Measurements from ENCODE around the gene HDAC9.

The HDAC9 gene

GRCh38 chr7:18997477-18998150 is 502.1 kb downstream of the HDAC9 start:
- Histone ChIP-seq H2AFZ (ENCODE audit: low read depth, low read length) (no peak overlapping the region), H4K20me1 (ENCODE audit: insufficient read depth, low read length) (no peaks in the 10 kb centered on the region), H3K9me3 (ENCODE audit: insufficient read depth, low read length) (no peaks in the 10 kb centered on the region), H3K79me2 (ENCODE audit: low read length) (no peaks in the 10 kb centered on the region), H3K27me3 (ENCODE audit: low read depth, low read length) (no peaks in the 10 kb centered on the region), H3K36me3 (replicated peaks; ENCODE audit: low read depth, low read length) (no peaks in the 10 kb centered on the region), H3K27ac (ENCODE audit: low read length) (no peak overlapping the region), H3K4me2 (ENCODE audit: low read length) (no peak overlapping the region), H3K4me3 (ENCODE audit: low read length) (no peak overlapping the region), H3K4me1 (ENCODE audit: low read length) (no peaks in the 10 kb centered on the region), H3K9ac (ENCODE audit: low read length) (no peak overlapping the region)
- TF ChIP-seq EZH2phosphoT487 (IDR thresholded peaks at IDR 0.05; ENCODE audit: low read depth) = no peak
- TF ChIP-seq, protein P1, sequence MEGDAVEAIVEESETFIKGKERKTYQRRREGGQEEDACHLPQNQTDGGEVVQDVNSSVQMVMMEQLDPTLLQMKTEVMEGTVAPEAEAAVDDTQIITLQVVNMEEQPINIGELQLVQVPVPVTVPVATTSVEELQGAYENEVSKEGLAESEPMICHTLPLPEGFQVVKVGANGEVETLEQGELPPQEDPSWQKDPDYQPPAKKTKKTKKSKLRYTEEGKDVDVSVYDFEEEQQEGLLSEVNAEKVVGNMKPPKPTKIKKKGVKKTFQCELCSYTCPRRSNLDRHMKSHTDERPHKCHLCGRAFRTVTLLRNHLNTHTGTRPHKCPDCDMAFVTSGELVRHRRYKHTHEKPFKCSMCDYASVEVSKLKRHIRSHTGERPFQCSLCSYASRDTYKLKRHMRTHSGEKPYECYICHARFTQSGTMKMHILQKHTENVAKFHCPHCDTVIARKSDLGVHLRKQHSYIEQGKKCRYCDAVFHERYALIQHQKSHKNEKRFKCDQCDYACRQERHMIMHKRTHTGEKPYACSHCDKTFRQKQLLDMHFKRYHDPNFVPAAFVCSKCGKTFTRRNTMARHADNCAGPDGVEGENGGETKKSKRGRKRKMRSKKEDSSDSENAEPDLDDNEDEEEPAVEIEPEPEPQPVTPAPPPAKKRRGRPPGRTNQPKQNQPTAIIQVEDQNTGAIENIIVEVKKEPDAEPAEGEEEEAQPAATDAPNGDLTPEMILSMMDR (IDR thresholded peaks at IDR 0.05; ENCODE audit: low read depth, low read length) = no peak

GRCh38 chr7:19000410-19000809 is 504.9 kb downstream of the HDAC9 start:
- Histone ChIP-seq H3K9me3 (ENCODE audit: insufficient read depth, low read length) (no peaks in the 10 kb centered on the region), H3K4me1 (ENCODE audit: low read length) (no peaks in the 10 kb centered on the region), H3K4me2 (ENCODE audit: low read length) (no peak overlapping the region), H3K27me3 (ENCODE audit: low read depth, low read length) (no peaks in the 10 kb centered on the region), H4K20me1 (ENCODE audit: insufficient read depth, low read length) (no peaks in the 10 kb centered on the region), H3K9ac (ENCODE audit: low read length) (no peak overlapping the region), H3K36me3 (replicated peaks; ENCODE audit: low read depth, low read length) (no peaks in the 10 kb centered on the region), H2AFZ (ENCODE audit: low read depth, low read length) (no peak overlapping the region), H3K4me3 (ENCODE audit: low read length) (no peak overlapping the region), H3K79me2 (ENCODE audit: low read length) (no peaks in the 10 kb centered on the region), H3K27ac (ENCODE audit: low read length) (no peak overlapping the region)
- TF ChIP-seq EZH2phosphoT487 (IDR thresholded peaks at IDR 0.05; ENCODE audit: low read depth) = no peak
- TF ChIP-seq, protein P1 (IDR thresholded peaks at IDR 0.05; ENCODE audit: low read depth, low read length) = no peak

- Histone ChIP-seq H3K9me3 (ENCODE audit: insufficient read depth, low read length) (no peaks in the 10 kb centered on the region), H3K27me3 (ENCODE audit: low read depth, low read length) (no peaks in the 10 kb centered on the region), H3K9ac (ENCODE audit: low read length) (no peak overlapping the region), H3K4me1 (ENCODE audit: low read length) (no peaks in the 10 kb centered on the region), H3K27ac (ENCODE audit: low read length) (no peak overlapping the region), H3K36me3 (replicated peaks; ENCODE audit: low read depth, low read length) (no peaks in the 10 kb centered on the region), H3K4me2 (ENCODE audit: low read length) (no peak overlapping the region), H2AFZ (ENCODE audit: low read depth, low read length) (no peak overlapping the region), H3K79me2 (ENCODE audit: low read length) (no peaks in the 10 kb centered on the region), H3K4me3 (ENCODE audit: low read length) (no peak overlapping the region), H4K20me1 (ENCODE audit: insufficient read depth, low read length) (no peaks in the 10 kb centered on the region)
- TF ChIP-seq EZH2phosphoT487 (IDR thresholded peaks at IDR 0.05; ENCODE audit: low read depth) = no peak
- TF ChIP-seq, protein P1 (IDR thresholded peaks at IDR 0.05; ENCODE audit: low read depth, low read length) = no peak
Measured at GRCh38 chr7:19001854-19002253, 506.3 kb downstream of the HDAC9 start.

DNA sequence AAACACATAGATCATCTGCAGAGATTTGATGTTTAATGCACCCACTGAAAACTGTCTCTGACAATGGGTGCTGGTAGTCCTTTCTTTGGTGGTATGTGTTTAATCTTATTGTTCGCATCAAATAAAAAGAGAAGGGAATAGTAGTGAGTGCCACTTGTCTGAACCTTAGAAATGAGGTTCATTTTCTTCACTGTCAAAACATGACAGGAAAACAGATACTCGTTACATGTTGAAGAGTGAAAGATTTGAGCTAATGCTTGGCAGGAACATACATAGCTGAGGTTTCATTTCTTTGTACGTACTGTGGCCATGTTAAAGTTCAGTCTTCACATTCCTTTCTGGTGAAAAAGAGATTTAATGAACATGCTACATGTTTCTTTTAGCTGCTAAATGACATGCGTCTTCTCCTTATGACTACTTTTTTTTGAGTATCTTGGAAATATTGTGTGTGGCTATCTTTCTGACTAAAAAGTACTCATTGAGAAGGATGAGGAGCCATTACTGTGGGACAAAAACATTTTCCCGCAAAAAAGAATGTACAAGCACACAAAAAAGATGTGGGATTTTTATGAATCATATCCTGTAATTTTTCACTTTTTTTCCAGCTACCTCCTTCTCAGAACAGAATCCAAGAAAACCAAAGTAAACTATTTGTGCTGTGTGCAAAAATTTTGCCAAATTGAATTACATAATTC is 513.8 kb downstream of the HDAC9 start:
- Histone ChIP-seq H3K27ac (ENCODE audit: low read length) (no peak overlapping the region), H4K20me1 (ENCODE audit: insufficient read depth, low read length) (no peaks in the 10 kb centered on the region), H2AFZ (ENCODE audit: low read depth, low read length) (no peak overlapping the region), H3K4me1 (ENCODE audit: low read length) (no peaks in the 10 kb centered on the region), H3K9me3 (ENCODE audit: insufficient read depth, low read length) (no peaks in the 10 kb centered on the region), H3K36me3 (replicated peaks; ENCODE audit: low read depth, low read length) (no peaks in the 10 kb centered on the region), H3K4me3 (ENCODE audit: low read length) (no peak overlapping the region), H3K27me3 (ENCODE audit: low read depth, low read length) (no peaks in the 10 kb centered on the region), H3K9ac (ENCODE audit: low read length) (no peak overlapping the region), H3K4me2 (ENCODE audit: low read length) (no peak overlapping the region), H3K79me2 (ENCODE audit: low read length) (no peaks in the 10 kb centered on the region)
- TF ChIP-seq, protein P1 (IDR thresholded peaks at IDR 0.05; ENCODE audit: low read depth, low read length) = no peak
- TF ChIP-seq EZH2phosphoT487 (IDR thresholded peaks at IDR 0.05; ENCODE audit: low read depth) = no peak

Data from OCI-LY3 (cell line).